Stimulated activated CD8-positive, alpha-beta memory T cell treated with anti-CD3 and anti-CD28 coated beads, Interleukin-12 subunit alpha, Interleukin-12 subunit beta, amount 100 ng/mL, for 1 hour (primary cell): ENCODE data around the gene GTF2H1.

Source experiments
- DNase-seq: peaks from one replicate; pipeline ENCODE4 v3.0.0-alpha.2; 2020; ENCODE audit warnings: low read depth

GTF2H1 gene

DNA sequence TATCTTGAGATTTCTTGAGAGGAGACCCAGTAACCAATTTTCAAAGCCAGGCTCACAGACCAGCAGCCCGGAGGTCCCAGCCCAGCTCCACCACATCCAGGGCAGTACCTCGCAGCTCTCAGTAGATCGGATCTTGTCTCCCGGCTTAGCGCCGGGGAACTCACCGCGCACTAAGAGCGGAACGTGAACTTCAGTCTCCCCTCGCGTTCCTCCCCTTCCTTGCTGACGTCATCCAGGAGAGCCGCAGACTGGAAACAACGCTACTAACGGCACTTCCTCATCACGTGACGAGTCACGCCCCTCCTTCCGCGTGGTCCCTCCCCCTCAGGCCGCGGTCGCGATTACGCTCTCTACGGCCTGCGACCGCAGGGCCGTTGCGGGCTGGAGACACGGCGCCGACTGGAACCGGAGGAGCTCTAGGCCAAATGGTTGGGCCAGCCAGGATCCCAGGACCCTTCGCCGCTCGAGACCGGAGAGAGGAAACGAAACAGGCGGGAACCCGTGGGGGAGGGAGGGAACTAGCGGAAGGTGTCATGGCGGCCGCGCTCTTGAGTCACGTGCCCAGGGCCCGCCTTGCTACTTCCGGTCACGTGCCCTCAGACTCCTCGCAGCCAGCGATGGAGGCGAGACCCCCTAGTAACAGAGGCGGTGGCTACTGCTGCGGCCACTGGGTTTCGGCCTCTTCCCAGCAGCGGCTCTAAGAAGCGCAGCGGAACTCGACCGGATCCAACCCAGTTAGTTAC is at the start of gene GTF2H1, which contains the start of gene HPS5:
GTF2H1 (plus strand) TSS at position 599 of the 743 bp plus-strand sequence. CDS start 10,508 bp downstream, outside the sequence.
HPS5 (minus strand) TSS at position 172 of the 743 bp plus-strand sequence. CDS start 4,282 bp downstream, outside the sequence.
- DNase-seq, result peak; percentile 94

DNA sequence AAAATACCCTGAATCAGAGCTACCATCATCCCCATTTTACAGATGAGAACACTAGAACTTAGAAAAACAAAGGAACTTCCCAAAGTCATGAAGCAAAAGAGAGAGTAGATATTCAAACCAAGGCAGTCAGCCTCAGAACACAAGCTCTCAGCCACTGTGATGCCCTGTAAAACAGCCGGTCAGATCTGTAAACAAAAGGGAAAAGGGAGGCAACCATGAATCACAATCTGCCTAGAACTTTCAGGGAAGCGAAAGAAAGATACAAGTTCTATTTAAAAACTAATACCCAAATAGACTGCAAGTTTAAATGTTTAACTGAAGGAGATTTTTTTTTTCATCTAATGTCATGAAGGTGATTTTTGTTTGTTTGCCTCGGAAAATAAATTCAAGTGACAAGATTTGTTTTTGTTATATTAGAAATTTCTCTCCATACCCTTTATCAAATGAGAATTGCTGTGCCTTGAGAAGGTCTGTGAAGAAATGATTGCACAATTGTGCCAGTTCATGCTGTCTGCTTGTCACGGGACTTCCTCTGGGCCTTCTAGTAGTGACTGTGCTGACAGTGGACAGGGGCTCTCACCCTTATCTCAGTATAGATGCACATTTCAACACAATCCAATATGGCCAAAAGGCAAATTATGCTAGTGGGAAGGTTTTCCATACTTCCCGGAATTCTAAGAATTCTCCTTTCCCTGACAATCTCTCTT is 44.6 kb upstream of the GTF2H1 start:
- DNase-seq, result no peak

- DNase-seq, result no peak
Observed at GRCh38 chr11:18280438-18281045, 41.8 kb upstream of the GTF2H1 start.

DNA sequence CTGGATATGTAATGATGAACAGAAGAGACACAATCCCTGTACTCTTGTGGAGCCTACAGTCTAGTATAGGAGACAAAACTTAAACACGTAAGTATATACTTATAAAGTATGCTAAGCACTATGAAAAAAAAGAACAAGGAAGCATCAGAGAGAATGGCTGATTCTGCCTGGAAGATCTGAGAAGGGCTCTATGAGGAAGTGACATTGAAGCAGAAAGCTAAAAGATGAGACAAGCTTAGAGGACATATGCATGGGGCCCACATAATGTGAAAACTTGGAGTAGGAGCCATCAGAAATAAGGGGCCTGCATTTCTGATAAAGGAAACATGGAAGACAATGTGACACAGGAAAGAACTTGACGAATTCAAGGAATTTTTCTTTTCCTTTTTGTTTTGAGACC is 39.7 kb upstream of the GTF2H1 start:
- DNase-seq, result no peak

- DNase-seq, result no peak
Observed at GRCh38 chr11:18285841-18286240, 36.5 kb upstream of the GTF2H1 start.

- no peak for DNase-seq
Observed at GRCh38 chr11:18288911-18289310, 33.5 kb upstream of the GTF2H1 start.

- no peak for DNase-seq
Observed at GRCh38 chr11:18294862-18295261, 27.5 kb upstream of the GTF2H1 start.

GRCh38 chr11:18295316-18295715 is 27.1 kb upstream of the GTF2H1 start:
- DNase-seq, result no peak

GRCh38 chr11:18299721-18300120 is 22.6 kb upstream of the GTF2H1 start:
- DNase-seq, result no peak

GRCh38 chr11:18304745-18305144 is 17.6 kb upstream of the GTF2H1 start:
- no peak for DNase-seq

DNA sequence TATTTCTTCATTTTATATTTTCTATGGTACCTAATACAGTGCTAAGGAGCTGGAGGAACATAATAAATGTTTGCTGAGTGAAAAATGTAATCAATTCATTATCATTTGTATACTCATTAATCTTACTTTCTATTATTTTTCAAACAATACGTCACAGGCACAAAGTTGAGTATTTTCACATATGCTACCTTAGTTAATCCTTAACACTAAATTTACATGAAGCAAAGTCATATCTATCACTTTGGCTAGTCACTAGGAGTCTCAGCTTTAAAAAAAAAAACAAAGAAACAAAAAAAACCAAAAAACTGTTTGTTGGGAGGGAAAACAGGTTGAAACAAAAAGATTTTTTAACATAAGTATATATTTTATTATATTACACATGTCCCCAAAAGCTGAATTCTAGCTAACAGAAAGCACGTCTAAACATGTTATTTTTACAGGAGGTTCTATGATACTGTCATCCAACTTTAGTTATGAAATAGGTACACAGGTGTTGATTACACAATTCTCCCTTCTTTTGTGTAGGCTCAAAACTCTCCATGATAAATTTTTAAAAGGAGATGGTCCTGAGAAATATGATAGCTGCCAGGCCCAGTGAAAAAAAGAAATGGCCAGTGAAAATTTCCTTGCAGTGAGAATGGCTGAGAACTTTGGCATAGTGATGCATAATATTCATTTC is 14.8 kb upstream of the GTF2H1 start:
- DNase-seq, result no peak

- no peak for DNase-seq
Observed at GRCh38 chr11:18308242-18308641, 14.1 kb upstream of the GTF2H1 start.

DNA sequence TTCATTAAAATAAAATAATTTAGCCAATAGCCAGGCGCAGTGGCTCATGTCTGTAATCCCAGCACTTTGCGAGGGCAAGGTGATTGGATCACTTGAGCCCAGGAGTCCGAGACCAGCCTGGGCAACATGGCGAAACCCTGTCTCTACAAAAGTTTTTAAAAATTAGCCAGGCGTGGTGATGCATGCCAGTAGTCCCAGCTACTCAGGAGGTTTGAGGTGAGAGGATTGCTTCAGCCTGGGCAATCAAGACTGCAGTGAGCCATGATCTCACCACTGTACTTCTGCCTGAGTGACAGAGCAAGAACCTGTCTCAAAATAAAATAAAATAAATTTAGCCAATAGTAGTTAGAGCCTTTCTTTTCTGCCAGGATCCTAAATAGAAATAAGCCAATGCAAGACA is 12.7 kb upstream of the GTF2H1 start:
- no peak for DNase-seq

- no peak for DNase-seq
Observed at GRCh38 chr11:18310800-18311340, 11.5 kb upstream of the GTF2H1 start.

GRCh38 chr11:18312012-18312411 is 10.4 kb upstream of the GTF2H1 start:
- no peak for DNase-seq

GRCh38 chr11:18312663-18313420 is 9.5 kb upstream of the GTF2H1 start:
- DNase-seq, result no peak

GRCh38 chr11:18313965-18314763 is 8.2 kb upstream of the GTF2H1 start:
- DNase-seq, result no peak

- DNase-seq, result no peak
Observed at GRCh38 chr11:18314784-18315523, 7.4 kb upstream of the GTF2H1 start.

GRCh38 chr11:18315893-18316292 is 6.5 kb upstream of the GTF2H1 start:
- DNase-seq, result no peak

DNA sequence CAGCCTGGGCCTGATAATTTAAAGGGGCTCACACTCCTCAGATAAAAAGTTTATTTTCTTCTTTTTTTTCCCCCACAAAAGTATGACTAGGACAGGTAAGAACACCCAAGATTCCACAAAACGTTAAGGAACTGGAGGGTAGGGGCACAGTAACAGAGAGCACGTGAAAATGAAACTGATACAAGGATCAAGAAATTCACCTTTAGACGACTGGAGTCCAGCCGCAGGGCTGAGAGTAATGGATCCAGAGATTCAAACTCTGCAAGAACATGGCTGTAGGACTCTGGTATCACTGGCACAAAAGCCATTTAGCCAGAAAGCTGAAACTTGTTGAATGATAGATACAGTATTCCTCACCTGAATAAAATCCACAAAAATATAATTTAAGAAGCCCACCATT is 4.8 kb upstream of the GTF2H1 start:
- no peak for DNase-seq
